T-helper 22 cell (primary cell): Measurements from ENCODE around the gene ZNF765.
"Not testable (repeated sequence)": the region's sequence is repeated elsewhere in the genome, so short reads cannot be mapped to it uniquely, and the experiment has no call there.

Experiments used
- DNase-seq: peaks from one replicate; pipeline ENCODE4 v3.0.0-alpha.2; 2020; ENCODE audit warnings: low read depth

The ZNF765 gene

DNA sequence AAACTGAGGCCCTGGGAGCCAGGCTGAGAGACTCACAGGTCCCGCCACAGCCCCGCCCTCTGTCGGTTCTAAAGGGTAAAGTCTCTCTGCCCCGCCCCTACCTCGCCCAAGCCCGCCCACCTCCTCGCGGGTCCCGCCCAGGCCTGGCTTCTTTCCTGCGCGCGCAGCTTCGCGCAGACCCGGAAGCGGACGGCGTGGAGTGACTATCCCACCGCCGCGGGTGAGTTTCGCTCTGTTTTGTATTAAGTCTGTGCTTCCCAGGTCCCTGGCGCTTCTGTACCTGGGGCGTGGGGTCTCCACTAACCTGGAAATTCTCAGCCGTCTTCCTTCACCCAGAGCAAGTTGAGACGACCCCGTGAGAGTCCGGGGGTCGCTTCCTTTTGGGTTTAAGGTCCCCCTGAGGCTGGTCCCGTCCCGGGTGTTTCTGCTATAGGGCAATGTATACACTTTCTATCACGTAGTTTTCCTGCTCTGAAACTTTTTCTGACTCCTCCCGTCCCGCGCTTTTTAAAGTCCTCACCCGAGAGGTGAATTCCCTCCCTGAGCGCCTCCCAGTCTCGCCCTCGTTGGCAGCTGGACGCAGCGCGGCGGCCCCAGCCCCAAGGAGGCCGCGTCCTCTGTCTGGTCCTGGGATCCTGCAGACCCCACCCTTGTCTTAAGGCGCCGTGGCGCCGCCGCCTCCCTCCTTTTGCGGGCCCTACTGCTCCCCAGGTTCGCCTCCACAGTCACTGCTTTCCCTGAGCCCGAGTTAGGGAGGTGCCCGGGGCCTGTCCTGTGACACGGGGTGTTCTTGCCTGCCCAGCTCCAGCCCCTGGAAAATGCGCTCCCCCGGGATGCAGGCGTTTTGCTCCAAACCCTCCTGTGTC is at the start of gene ZNF765:
TSS of gene ZNF765 (plus strand) at position 176 of the 866 bp plus-strand sequence. CDS start 2,867 bp downstream, outside the sequence.
- DNase-seq: peak; percentile 85

DNA sequence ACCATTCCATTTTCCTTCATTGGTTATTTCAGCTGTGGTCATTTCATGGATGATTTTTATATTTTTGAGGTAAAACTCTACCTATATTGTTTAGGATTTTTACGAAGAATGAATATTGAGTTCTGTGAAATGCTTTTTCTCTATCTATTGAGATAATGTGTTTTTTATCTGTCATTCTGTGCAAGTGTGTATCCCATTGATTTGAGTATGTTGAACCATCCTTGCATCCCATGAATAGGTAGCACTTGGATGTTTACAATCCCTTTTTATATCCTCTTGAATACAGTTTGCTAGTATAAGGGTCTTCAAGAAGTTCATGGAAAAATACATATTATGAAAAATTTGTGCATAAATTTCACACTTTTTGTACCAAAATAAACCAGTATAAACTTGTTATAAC is 39.2 kb upstream of the ZNF765 start:
- DNase-seq: no peak

DNA sequence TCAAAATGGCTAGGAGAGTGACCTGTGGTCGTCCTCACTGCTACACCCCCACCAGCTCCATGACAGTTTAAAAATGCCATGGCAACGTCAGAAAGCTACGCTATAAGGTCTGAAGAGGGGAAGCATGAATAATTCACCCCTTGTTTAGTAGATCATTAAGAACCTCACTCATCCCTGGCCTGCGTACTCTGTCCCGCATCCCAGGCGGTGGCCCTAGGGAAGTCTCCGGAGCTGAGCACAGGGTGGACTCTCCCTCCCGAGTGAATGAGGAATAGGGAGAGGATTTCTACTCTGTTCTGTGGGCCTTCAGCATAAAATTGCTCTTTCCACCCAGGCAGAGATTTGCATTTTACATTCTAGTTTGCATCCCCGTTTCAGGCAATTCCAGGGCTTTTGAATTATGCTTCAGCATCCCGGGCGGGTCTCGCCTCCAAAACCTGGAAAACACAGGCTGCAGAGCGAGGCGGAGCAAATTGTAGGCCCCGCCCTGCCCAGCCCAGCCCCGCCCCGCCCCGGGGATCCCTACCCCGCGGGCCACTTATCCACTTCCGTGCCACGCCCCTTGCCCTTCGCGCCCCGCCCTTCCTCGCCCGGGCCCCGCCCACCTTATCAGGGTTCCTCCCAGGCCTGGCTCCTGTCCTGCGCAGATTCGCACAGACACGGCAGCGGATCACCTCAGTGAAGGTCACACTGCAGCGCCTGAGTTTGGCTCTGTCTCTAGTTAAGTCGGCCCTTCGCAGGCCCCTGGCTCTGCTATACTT is 36.9 kb upstream of the ZNF765 start:
- DNase-seq: no peak

GRCh38 chr19:53360056-53360455 is 34.9 kb upstream of the ZNF765 start:
- not testable (repeated sequence) for DNase-seq

- DNase-seq: peak; percentile 90
These were observed 29.6 kb upstream of the ZNF765 start, which contains the start of gene ZNF525 for GRCh38 chr19:53365134-53365898. TSS of gene ZNF525 (plus strand) at chr19:53365705. CDS start at chr19:53372282, 6,577 bp downstream.

DNA sequence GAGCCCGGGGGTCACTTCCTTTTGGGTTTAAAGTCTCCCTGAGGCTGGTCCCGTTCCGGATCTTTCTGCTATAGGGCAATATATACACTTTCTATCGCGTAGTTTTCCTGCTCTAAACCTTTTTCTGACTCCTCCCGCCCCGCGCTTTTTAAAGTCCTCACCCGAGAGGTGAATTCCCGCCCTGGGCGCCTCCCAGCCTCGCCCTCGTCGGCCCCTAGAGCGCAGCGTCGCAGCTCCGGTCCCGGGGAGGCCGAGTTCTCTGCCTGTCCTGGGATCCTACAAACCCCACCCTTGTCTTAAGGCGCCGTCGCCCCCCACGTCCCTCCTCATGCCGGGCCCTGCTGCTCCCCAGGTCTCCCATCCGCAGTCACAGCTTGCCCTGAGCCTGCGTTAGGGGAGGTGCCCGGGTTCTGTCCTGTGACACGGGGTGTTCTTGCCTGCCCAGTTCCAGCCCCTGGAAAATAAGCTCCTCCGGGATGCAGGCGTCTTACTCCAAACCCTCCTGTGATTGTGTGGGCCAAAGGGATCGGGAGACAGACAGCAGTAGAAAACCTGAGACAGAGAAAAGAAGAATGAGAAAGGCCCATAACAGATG is 29.0 kb upstream of the ZNF765 start:
- peak; percentile 28 for DNase-seq

DNA sequence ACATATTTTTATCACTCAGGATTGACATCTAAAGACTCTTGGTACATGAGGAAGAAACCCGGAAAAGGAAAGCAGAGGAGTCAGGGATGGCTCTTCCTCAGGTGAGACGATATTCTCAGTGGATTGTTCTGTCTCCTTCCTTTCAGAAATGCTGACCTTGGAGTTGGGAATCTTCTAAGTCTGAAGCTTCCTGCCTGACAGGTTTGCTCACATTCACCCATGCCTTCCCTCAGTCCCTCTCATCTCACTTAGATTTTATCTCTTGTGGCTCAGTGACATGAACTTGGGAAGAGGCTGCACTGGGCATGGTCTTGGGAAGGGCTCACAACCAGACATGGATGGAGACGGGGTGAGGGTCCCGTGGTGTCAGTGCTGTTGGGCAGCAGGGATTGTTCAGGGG is 22.8 kb upstream of the ZNF765 start:
- DNase-seq: no peak

DNA sequence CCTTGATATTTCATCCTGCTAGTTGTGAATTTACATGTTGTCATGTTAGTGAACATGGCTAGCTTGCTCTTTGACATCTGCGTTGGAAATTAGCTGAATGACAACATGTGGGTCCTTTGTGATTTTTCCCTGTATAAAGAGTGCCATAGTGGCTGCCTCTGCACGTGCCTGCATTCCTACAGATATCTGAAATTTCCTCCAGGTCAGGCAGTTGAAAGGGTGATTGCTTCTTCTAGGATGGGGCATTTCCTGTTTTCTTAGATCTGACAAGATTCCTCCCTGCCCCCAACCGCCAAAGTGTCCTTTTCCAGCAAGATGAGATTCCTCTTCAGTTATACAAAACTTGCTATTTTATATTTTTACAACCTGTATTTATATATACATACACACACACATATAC is 20.7 kb upstream of the ZNF765 start:
- no peak for DNase-seq

GRCh38 chr19:53374743-53375142 is 20.2 kb upstream of the ZNF765 start:
- DNase-seq: no peak

DNA sequence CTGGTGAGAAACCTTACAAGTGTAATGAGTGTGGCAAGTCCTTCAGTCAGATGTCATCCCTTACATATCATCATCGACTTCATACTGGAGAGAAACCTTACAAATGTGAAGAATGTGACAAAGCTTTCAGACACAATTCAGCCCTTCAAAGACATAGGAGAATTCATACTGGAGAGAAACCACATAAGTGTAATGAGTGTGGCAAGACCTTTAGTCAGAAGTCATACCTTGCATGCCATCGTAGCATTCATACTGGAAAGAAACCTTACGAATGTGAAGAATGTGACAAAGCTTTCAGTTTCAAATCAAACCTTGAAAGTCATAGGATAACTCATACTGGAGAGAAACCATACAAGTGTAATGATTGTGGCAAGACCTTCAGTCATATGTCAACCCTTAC is 13.6 kb upstream of the ZNF765 start:
- no peak for DNase-seq

GRCh38 chr19:53388168-53388567 is 6.8 kb upstream of the ZNF765 start:
- DNase-seq: no peak

DNA sequence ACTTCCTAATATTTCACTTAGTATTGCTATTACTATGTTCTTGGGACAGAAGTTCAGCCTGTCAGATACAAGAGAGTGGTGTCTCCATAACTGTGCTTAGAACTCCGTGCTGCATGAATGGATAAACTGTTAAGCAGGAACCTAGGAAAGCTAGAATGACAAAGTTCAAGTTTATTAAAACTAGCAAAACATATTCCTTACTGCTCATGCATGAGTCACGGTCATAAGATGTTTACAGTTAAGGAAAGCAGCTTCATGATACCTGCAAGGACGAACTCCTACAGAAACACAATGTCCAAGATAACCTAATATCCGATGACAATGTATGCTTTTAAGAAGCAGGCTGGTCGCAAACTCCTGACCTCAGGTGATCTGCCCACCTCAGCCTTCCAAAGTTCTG is 6.0 kb upstream of the ZNF765 start:
- DNase-seq: no peak

DNA sequence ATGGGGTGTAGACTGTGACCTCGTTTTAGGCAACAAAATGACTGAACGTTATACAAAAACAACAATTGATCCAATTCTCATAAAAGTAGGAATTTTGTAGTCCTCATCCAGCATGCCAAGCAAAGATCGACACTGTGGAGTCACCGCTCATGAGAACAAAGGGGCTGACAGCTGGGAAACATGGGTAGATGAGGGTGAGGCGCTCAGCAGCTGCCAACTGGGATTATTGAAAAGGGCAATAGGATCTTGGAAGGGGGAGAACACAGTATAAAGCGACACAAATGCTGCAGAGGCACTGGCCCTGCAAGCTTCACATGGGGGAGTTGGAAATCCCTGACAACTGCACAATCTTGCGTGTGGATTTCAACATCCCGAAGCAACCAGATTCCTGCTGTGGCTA is 5.4 kb upstream of the ZNF765 start:
- no peak for DNase-seq

- no peak for DNase-seq
These were observed 5.0 kb upstream of the ZNF765 start for GRCh38 chr19:53389978-53390377.

DNA sequence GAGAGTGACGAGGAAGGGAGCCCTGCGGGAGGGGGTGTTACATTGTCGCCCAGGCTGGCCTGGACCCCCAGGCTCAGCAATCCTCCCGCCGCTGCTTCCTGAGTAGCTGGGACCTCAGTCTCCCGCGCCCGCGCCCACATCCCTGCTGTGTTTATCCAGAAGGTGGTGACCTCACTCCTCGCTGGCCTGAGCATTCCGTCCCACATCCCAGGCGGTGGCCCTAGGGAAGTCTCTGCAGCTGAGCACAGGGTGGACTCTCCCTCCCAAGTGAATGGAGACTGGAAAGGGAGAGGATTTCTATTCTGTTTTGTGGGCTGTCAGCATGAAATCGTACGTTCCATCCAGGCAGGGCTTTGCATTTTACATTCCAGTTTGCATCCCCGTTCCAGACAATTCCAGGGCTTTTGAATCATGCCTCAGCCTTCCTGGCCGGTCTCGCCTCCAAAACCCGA is 401 bp upstream of the ZNF765 start:
- no peak for DNase-seq

- DNase-seq: not testable (repeated sequence)
These were observed 1.0 kb downstream of the ZNF765 start for GRCh38 chr19:53395840-53396524.

DNA sequence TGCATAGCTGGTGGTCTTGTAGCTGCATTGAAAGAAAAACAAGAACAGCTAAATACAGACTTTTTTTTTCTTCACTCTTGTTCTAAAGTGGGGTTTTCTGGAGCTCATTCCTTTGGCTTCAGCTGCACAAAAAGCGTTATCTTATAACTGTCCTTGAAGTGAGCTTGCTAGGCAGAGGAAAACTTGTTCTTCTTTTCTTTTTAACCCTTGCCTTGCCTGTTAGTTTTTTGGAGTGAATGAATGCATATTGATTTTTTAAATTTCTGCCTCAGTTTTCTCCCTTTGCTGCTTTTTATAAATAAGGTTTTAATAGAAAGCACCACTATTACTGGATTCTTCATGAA is 1.5 kb downstream of the ZNF765 start:
- no peak for DNase-seq

DNA sequence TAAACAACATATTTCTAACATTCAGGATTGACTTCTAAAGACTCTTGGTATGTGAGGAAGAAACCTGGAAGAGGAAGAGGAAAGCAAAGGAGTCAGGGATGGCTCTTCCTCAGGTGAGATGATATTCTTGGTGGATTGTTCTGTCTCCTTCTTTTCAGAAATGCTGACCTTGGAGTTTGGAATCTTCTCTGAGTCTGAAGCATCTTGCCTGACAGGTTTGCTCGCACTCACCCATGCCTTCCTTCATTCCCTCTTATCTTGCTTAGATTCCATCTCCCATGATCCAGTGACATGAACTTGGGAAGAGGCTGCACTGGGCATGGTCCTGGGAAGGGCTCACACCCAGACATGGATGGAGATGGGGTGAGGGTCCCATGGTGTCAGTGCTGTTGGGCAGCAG is 3.0 kb downstream of the ZNF765 start:
- DNase-seq: not testable (repeated sequence)

DNA sequence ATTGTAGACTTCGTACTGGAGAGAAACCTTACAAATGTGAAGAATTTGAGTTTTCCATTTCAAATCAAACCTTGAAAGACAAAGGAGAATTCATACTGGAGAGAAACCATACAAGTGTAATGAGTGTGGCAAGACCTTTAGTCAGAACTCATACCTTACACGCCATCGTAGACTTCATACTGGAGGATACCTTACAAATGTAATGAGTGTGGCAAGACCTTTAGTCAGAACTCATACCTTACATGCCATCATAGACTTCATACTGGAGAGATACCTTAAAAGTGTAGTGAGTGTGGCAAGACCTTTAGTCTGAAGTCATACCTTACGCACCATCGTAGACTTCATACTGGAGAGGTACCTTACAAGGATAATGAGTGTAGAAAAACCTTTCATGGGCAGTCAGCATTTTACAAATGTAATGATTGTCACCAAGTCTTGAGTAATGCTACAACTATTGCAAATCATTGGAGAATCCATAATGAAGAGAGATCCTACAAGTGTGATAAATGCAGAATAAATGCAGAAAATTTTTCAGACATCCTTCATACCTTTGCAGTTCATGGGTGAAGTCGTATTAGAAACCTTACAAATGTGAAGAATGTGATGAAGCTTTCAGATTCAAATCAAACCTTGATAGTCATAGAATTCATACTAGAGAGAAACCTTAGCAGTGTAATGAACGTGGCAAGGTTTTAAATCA is 14.7 kb downstream of the ZNF765 start:
- DNase-seq: no peak

- not testable (repeated sequence) for DNase-seq
These were observed 25.8 kb downstream of the ZNF765 start for GRCh38 chr19:53420520-53421315.
